Left renal pelvis (tissue), 4 donors: Measurements from ENCODE around the gene ITM2B. TPM values are rescaled to one million over a fixed set of nuclear protein-coding genes. Genes with fewer than 3 reads are reported as not detected.
"Not testable (repeated sequence)": the region's sequence is repeated elsewhere in the genome, so short reads cannot be mapped to it uniquely, and the experiment has no call there.

Experiments
- DNase-seq, 4 donors: peaks; one replicate each; pipeline ENCODE4 v3.0.0-alpha.2; 2013; ENCODE audit warnings: low read depth in 4 of 4, low spot score in 3 of 4
- polyA plus RNA-seq, 4 donors: library from polyadenylated mRNA; unstranded; fragments of 120-200 nt; gene quantifications; one replicate each; pipeline ENCODE4 v1.2.1, GENCODE V29; 2013; ENCODE audit not compliant: insufficient read length in 4 of 4

Gene ITM2B
- polyA plus RNA-seq, result 1,000 to 10,000 TPM in 3 of 4 donors, 100 to 1,000 TPM in 1; 952 to 1,962 (median 1,470) TPM

- peak in 1 of 4 donors; percentile 47 for DNase-seq
Observed at GRCh38 chr13:48233046-48233888, at the start of gene ITM2B. ITM2B (plus strand) TSS chr13:48233206; CDS start chr13:48233361, 155 bp downstream.

- DNase-seq, result no peak
Observed at GRCh38 chr13:48184260-48184659, 48.7 kb upstream of the ITM2B start.

DNA sequence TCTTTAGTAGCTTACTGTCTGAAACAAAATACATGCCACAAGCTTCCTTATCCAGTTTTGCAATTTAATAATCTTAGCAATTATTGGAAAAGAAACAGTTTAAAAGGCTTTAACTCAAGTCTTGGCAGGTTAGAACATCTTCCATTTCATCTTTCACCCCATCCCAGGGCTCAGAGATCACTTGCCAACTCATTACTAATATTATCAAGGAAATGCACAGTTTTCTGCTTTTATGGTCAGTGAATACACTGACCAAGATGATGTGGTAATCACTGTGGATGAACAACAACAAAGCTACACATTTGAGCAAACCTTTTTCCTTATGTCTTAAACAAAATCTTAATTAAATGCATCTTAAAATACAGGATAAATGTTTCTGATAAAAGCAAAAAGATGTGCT is 48.0 kb upstream of the ITM2B start:
- DNase-seq, result no peak

GRCh38 chr13:48186722-48187121 is 46.3 kb upstream of the ITM2B start:
- DNase-seq, result no peak

- no peak for DNase-seq
Observed at GRCh38 chr13:48188131-48188530, 44.9 kb upstream of the ITM2B start.

GRCh38 chr13:48188601-48189000 is 44.4 kb upstream of the ITM2B start:
- DNase-seq, result no peak

- no peak for DNase-seq
Observed at GRCh38 chr13:48189171-48189570, 43.8 kb upstream of the ITM2B start.

- no peak for DNase-seq
Observed at GRCh38 chr13:48192411-48192935, 40.5 kb upstream of the ITM2B start.

DNA sequence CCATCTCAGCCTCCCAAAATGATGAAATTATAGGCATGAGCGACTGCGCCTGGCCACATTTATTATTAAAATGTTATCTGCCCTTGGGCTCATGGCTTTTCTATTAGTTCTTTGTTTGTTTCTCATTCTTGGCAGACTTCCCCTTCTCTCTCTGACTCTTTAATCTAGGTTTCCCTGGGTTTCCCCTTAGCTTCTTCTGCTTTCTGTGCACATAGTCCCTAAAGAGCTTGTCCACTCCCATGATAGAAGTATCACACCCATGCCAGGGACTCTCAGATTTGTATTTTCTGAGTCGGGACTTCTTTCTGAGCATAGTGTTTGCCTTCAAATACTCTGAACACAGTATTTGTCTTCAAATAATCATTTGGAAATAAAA is 38.6 kb upstream of the ITM2B start:
- no peak for DNase-seq

- DNase-seq, result no peak
Observed at GRCh38 chr13:48199404-48199946, 33.5 kb upstream of the ITM2B start.

- DNase-seq, result no peak
Observed at GRCh38 chr13:48201044-48201443, 32.0 kb upstream of the ITM2B start.

GRCh38 chr13:48207207-48207606 is 25.8 kb upstream of the ITM2B start:
- DNase-seq, result not testable (repeated sequence)

- no peak for DNase-seq
Observed at GRCh38 chr13:48210178-48210577, 22.8 kb upstream of the ITM2B start.

DNA sequence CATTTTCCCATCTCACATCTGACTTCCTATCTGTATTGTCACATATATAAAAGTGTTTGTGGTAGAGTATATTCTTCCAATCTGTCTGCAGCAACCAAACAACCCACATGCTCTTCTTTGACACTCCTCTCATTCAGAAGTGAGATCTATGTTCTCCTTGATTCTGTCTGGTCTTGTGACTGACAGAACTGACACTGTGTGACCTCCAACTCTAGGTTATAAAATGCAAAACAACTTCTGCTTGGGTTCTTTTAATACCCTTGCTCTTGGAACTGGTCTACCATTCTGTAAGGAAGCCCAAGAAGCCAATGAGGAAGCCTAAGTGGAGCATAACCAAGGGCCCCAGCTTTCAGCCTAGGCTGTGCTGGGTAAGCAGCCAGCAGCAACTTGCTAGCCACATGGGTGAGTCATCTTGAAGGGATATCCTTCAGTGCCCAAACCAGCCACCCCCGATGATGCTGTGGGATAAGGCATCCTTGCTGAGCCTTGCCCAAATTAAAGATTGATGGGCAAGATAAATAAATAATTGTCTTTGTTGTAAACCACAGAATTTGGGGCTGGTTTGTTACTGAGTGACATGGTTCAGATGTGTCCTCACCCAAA is 18.4 kb upstream of the ITM2B start:
- no peak for DNase-seq

DNA sequence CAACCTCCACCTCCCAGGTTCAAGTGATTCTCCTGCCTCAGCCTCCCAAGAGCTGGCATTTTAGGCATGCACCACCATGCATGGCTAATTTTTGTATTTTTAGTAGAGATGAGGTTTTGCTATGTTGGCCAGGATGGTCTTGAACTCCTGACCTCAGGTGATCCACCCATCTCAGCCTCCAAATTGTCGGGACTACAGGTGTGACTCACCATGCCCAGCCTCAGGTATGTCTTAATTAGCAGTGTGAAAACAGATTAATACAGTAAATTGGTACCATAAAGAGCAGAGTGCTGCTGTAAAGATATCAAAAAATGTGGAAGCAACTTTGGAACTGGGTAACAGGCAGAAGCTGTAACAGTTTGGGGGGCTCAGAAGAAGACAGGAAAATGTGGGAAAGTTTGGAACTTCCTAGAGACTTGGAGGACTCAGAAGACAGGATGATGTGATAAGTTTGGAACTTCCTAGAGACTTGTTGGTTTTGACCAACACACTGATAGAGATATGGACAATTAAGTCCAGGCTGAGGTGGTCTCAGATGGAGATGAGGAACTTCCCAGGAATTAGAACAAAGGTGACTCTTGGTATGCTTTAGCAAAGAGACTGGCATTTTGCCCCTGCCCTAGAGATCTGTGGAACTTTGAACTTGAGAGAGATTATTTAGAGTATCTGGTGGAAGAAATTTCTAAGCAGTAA is 17.3 kb upstream of the ITM2B start:
- DNase-seq, result not testable (repeated sequence)

GRCh38 chr13:48216204-48216711 is 16.7 kb upstream of the ITM2B start:
- no peak for DNase-seq

GRCh38 chr13:48220592-48220980 is 12.4 kb upstream of the ITM2B start:
- DNase-seq, result no peak

GRCh38 chr13:48220981-48221685 is 11.9 kb upstream of the ITM2B start:
- no peak for DNase-seq

DNA sequence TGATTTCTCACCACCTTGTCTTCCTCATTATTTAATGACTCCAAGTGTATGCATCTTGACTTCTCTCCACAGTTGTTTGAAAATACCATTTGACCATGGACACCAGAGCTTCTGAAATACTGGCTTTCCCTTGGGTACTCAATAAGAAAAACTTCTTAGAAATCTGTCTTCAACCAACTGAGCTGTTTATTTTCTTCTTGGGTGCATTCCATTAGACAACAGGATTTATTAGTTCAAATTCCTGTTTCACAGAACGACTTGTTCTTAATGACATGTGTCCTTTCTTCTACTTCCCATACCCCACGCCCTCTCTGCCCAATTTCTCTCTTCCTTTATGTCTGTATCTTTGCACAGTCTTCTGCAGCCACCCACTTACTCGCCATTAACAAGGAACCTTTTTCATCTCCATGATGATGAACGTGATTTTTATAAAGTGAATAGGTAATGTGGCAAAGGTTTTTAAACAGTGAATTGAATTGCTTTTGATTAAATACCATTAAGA is 11.3 kb upstream of the ITM2B start:
- no peak for DNase-seq
